Measurements from ENCODE around the gene C11orf21. TPM values are rescaled to one million over a fixed set of nuclear protein-coding genes. Genes with fewer than 3 reads are reported as not detected.

Gene C11orf21
- total RNA-seq, 1 donor from 2014 or later = not detected

GRCh38 chr11:2267851-2268728 lies 33.6 kb downstream of the C11orf21 start:
- H3K9ac ChIP-seq (ENCODE audit: low read length) = no peak overlapping the region
- H3K4me2 ChIP-seq (ENCODE audit: low read length) = no peak overlapping the region
- DNase-seq (ENCODE audit: low read depth) (no peak), FAIRE-seq (no peak)
- H3K4me1 Mint-ChIP-seq (ENCODE audit: low read depth, unreplicated experiment) = no peaks in the 10 kb centered on the region
- no peaks in the 10 kb centered on the region for H3K79me2 ChIP-seq (ENCODE audit: insufficient read depth, low read length)
- peaks cover 57% of the 10 kb centered on the region for H3K27me3 Mint-ChIP-seq (ENCODE audit: low read depth, unreplicated experiment)
- no peak overlapping the region for H3K27ac ChIP-seq (ENCODE audit: low read depth, low read length)
- no peaks in the 10 kb centered on the region for H3K36me3 ChIP-seq (ENCODE audit: insufficient read depth, low read length)
- no peak overlapping the region for H2AFZ ChIP-seq (ENCODE audit: low read depth, low read length)
- H3K9me3 ChIP-seq (ENCODE audit: insufficient read depth, low read depth, low read length) = no peaks in the 10 kb centered on the region
- no peak overlapping the region for H3K27ac Mint-ChIP-seq (ENCODE audit: unreplicated experiment)
- H3K27me3 ChIP-seq (ENCODE audit: insufficient read depth, low read length) = peaks cover 32% of the 10 kb centered on the region
- H3K4me1 ChIP-seq (ENCODE audit: insufficient read depth, low read length) = no peaks in the 10 kb centered on the region
- no peak overlapping the region for H3K4me3 ChIP-seq (ENCODE audit: insufficient read depth, low read depth, low read length)
- peak overlapping the region; percentile 54 for H3K4me3 Mint-ChIP-seq (ENCODE audit: unreplicated experiment)
- H4K20me1 ChIP-seq (ENCODE audit: insufficient read depth, low read length) = no peaks in the 10 kb centered on the region
- H3K9me3 Mint-ChIP-seq (ENCODE audit: unreplicated experiment) = peaks cover 15% of the 10 kb centered on the region
- TF ChIP-seq EZH2 (IDR thresholded peaks at IDR 0.05; ENCODE audit: insufficient read depth, low read length) = no peak
- TF ChIP-seq, protein P1, sequence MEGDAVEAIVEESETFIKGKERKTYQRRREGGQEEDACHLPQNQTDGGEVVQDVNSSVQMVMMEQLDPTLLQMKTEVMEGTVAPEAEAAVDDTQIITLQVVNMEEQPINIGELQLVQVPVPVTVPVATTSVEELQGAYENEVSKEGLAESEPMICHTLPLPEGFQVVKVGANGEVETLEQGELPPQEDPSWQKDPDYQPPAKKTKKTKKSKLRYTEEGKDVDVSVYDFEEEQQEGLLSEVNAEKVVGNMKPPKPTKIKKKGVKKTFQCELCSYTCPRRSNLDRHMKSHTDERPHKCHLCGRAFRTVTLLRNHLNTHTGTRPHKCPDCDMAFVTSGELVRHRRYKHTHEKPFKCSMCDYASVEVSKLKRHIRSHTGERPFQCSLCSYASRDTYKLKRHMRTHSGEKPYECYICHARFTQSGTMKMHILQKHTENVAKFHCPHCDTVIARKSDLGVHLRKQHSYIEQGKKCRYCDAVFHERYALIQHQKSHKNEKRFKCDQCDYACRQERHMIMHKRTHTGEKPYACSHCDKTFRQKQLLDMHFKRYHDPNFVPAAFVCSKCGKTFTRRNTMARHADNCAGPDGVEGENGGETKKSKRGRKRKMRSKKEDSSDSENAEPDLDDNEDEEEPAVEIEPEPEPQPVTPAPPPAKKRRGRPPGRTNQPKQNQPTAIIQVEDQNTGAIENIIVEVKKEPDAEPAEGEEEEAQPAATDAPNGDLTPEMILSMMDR (IDR thresholded peaks at IDR 0.05; ENCODE audit: insufficient read depth, low read depth, low read length) = no peak
- H3K36me3 Mint-ChIP-seq (ENCODE audit: low read depth, unreplicated experiment) = no peaks in the 10 kb centered on the region

DNA sequence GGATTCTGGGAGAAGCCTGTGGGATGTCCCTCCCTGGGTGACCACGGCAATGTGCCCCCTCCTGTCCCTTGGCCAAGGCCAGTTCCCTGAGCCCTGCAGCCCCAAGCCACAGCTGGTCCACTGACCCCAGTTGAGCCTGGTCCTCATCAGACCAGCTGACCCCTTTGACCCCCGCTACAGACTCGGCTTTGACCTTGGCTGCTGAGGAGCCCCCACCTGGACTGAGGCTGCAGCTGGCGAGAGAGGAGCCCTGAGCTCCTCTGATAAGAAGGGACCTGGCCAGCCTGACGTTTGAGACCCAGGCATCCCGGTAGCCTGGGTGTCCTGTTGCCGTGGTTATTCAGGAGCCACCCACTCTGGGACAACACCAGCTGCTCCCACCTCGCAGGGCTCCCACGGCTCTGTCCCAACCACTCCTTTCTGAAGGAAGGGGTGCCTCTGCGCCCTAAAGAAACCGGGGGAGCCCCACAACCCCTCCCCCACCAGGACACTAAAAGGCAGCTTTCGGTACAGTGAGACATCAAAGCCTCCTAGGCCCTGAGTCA lies 34.3 kb downstream of the C11orf21 start:
- H3K27me3 Mint-ChIP-seq (ENCODE audit: low read depth, unreplicated experiment) = peaks cover 52% of the 10 kb centered on the region

More for the DNA sequence above, 34.3 kb downstream of the C11orf21 start:
- Histone ChIP-seq H3K4me3 (ENCODE audit: insufficient read depth, low read depth, low read length) (no peak overlapping the region), H3K9me3 (ENCODE audit: insufficient read depth, low read depth, low read length) (no peaks in the 10 kb centered on the region), H4K20me1 (ENCODE audit: insufficient read depth, low read length) (no peaks in the 10 kb centered on the region), H3K4me2 (ENCODE audit: low read length) (no peak overlapping the region), H3K4me1 (ENCODE audit: insufficient read depth, low read length) (no peaks in the 10 kb centered on the region), H2AFZ (ENCODE audit: low read depth, low read length) (no peak overlapping the region), H3K36me3 (ENCODE audit: insufficient read depth, low read length) (no peaks in the 10 kb centered on the region), H3K9ac (ENCODE audit: low read length) (no peak overlapping the region), H3K27me3 (ENCODE audit: insufficient read depth, low read length) (peaks cover 28% of the 10 kb centered on the region), H3K79me2 (ENCODE audit: insufficient read depth, low read length) (no peaks in the 10 kb centered on the region), H3K27ac (ENCODE audit: low read depth, low read length) (no peak overlapping the region)
- Mint-ChIP-seq H3K4me3 (ENCODE audit: unreplicated experiment) (no peak overlapping the region), H3K36me3 (ENCODE audit: low read depth, unreplicated experiment) (no peaks in the 10 kb centered on the region), H3K27ac (ENCODE audit: unreplicated experiment) (no peak overlapping the region), H3K4me1 (ENCODE audit: low read depth, unreplicated experiment) (no peaks in the 10 kb centered on the region), H3K9me3 (ENCODE audit: unreplicated experiment) (peaks cover 11% of the 10 kb centered on the region)
- TF ChIP-seq, protein P1 (IDR thresholded peaks at IDR 0.05; ENCODE audit: insufficient read depth, low read depth, low read length) = no peak
- no peak for TF ChIP-seq EZH2 (IDR thresholded peaks at IDR 0.05; ENCODE audit: insufficient read depth, low read length)
- FAIRE-seq (no peak), DNase-seq (ENCODE audit: low read depth) (no peak)

All from astrocyte (in vitro differentiated cells and primary cell).